Ovary (tissue), 9 donors: ENCODE measurements around the gene FLNC. TPM values are rescaled to one million over a fixed set of nuclear protein-coding genes. Genes with fewer than 3 reads are reported as not detected.
A peak's percentile ranks its signal among the peaks of the same experiment; 100 is the strongest.

Experiments used
- DNase-seq, 5 donors: peaks; one replicate each; pipeline ENCODE4 v3.0.0-alpha.2; 2019 to 2020
- H3K27ac ChIP-seq, 2 donors: fragments of 200-600 bp; one replicate each; pipeline versions ENCODE4 v1.5.1 to v1.8.0; 2019 to 2022
- H3K27me3 ChIP-seq: fragments of 200-600 bp; one replicate; pipeline ENCODE4 v1.8.0; 2022
- H3K36me3 ChIP-seq: fragments of 200-600 bp; sonication (generic); one replicate; pipeline ENCODE4 v1.5.1; 2019
- H3K4me1 ChIP-seq: one replicate; pipeline ENCODE4 v1.8.1; 2013; ENCODE audit warnings: mild to moderate bottlenecking, moderate library complexity; ENCODE audit not compliant: insufficient read depth
- H3K4me3 ChIP-seq: fragments of 200-600 bp; sonication (generic); one replicate; pipeline ENCODE4 v1.5.1; 2017
- H3K9me3 ChIP-seq, 2 donors: fragments of 200-600 bp in 1 of 2; sonication (generic) in 1 of 2; one replicate each; pipeline versions ENCODE4 v1.5.1 to v1.8.1; 2013 to 2019; ENCODE audit warnings: mild to moderate bottlenecking in 1 of 2, moderate library complexity in 1 of 2
- CTCF ChIP-seq, 3 donors: fragments of 450-650 bp in 2 of 3; fragments of 200-600 bp in 1 of 3; IDR thresholded peaks; one replicate each; pipeline versions ENCODE4 v1.5.1 to v1.8.0; 2016 to 2022; ENCODE audit warnings: antibody characterized with exemption in 3 of 3, mild to moderate bottlenecking in 1 of 3
- EP300 ChIP-seq: sonication (generic); formaldehyde crosslinking; IDR thresholded peaks from one replicate; pipeline ENCODE4 v1.6.1; 2017; ENCODE audit warnings: antibody characterized with exemption
- POLR2A ChIP-seq: fragments of 450-650 bp; IDR thresholded peaks from one replicate; pipeline ENCODE4 v1.6.1; 2017; ENCODE audit warnings: antibody characterized with exemption, mild to moderate bottlenecking, moderate library complexity
- WGBS, 3 donors: extraction: QIAGEN DNeasy Blood & Tissue Kit in 1 of 3; methylation state at CpG; one replicate each; pipeline versions ENCODE4 v1.1.5 to v1.1.7; 2013 to 2017; 5-methylcytosine and 5-hydroxymethylcytosine counted together
- intact Hi-C, 4 donors: fragments of 100-400 bp; cut with DNase I; formaldehyde crosslinking; loops; one replicate each; pipeline versions ENCODE4 v1.11.0 to v1.15.1; 2022 to 2023
- polyA plus RNA-seq, 2 donors: library from polyadenylated mRNA; stranded (reverse); fragments of 200-250 nt in 1 of 2; fragments of 350-450 nt in 1 of 2; fragmentation: Illumina TruSeq in 1 of 2; extraction: RNeasy Lipid Tissue Mini Kit (QIAGEN cat#74804) in 1 of 2; gene quantifications; one replicate each; pipeline ENCODE4 v1.2.3, GENCODE V29; 2013 to 2014
- total RNA-seq, 7 donors: library from RNA; depleted of rRNA in 2 of 7; stranded (reverse); fragments of >200 nt in 2 of 7; fragmentation: NEBNext Ultra II Directional in 3 of 7; extraction: Animal tissue kit (Norgen Biotek cat#: 25700) in 3 of 7; gene quantifications; one replicate each; pipeline versions ENCODE4 v1.1.0 to v1.2.4, GENCODE V29; 2016 to 2023
- donor health status: DM: no; HTN: no; CAD: no; lungs with moderate emphysema.
- donor health status: DM: no; HTN: no; CAD: no.
- donor health status: Bipolar disorder and iron deficiency.
- donor health status: DM: yes; HTN: yes; CAD: no.
- donor health status: DM: no; HTN: no; CAD: no.
- donor health status: DM: yes; HTN: yes; CAD: no.

Gene FLNC
- total and polyA plus RNA-seq, 9 donors, result 6.5 to 51.2 (median 16.4) TPM

GRCh38 chr7:128818694-128819093 lies 11.5 kb upstream of the FLNC start:
- Histone ChIP-seq H3K9me3 (no peaks in the 10 kb centered on the region), H3K27ac (no peak overlapping the region), H3K36me3 (no peaks in the 10 kb centered on the region), H3K27me3 (no peaks in the 10 kb centered on the region), H3K4me1 (no peaks in the 10 kb centered on the region), H3K4me3 (no peak overlapping the region)
- DNase-seq, result no peak
- WGBS, 3 donors, result 61 to 76% (median 66%) methylated on average over 3 of the region's 3 CpGs
- intact Hi-C loops, result no loop called here
- no peak for TF ChIP-seq EP300
- TF ChIP-seq CTCF (IDR thresholded peaks at IDR 0.05), result no peak
- no peak for TF ChIP-seq POLR2A

GRCh38 chr7:128821724-128822123 lies 8.5 kb upstream of the FLNC start:
- no peak overlapping the region for H3K4me3 ChIP-seq
- no peaks in the 10 kb centered on the region for H3K36me3 ChIP-seq
- no peaks in the 10 kb centered on the region for H3K9me3 ChIP-seq
- WGBS, 3 donors, result 86 to 95% (median 93%) methylated on average over 4 of the region's 4 CpGs
- no peak overlapping the region for H3K27ac ChIP-seq
- TF ChIP-seq EP300 (no peak), CTCF (IDR thresholded peaks at IDR 0.05) (no peak), POLR2A (no peak)
- DNase-seq, result no peak
- H3K27me3 ChIP-seq, result no peaks in the 10 kb centered on the region
- intact Hi-C loops, result no loop called here
- H3K4me1 ChIP-seq, result no peaks in the 10 kb centered on the region

- Histone ChIP-seq H3K27ac (no peak overlapping the region), H3K4me1 (peaks cover 6% of the 10 kb centered on the region), H3K9me3 (no peaks in the 10 kb centered on the region), H3K27me3 (no peaks in the 10 kb centered on the region), H3K4me3 (no peak overlapping the region), H3K36me3 (no peaks in the 10 kb centered on the region)
- no peak for DNase-seq
- 74 to 79% (median 75%) methylated on average over 4 of the region's 4 CpGs for WGBS, 3 donors
- no peak for TF ChIP-seq POLR2A
- intact Hi-C loops, result no loop called here
Measured at GRCh38 chr7:128826512-128826911, 3.7 kb upstream of the FLNC start.

GRCh38 chr7:128826916-128827247 lies 3.3 kb upstream of the FLNC start:
- WGBS, 3 donors, result 86 to 90% (median 89%) methylated on average over 1 of the region's 1 CpG
- peaks cover 10% of the 10 kb centered on the region for H3K4me1 ChIP-seq
- H3K9me3 ChIP-seq, result no peaks in the 10 kb centered on the region
- no peak overlapping the region for H3K27ac ChIP-seq
- TF ChIP-seq POLR2A, result no peak
- no peak for TF ChIP-seq CTCF (IDR thresholded peaks at IDR 0.05)
- no peak for TF ChIP-seq EP300
- no peak for DNase-seq
- intact Hi-C loops, result no loop called here
- no peak overlapping the region for H3K4me3 ChIP-seq
- H3K27me3 ChIP-seq, result no peaks in the 10 kb centered on the region
- H3K36me3 ChIP-seq, result no peaks in the 10 kb centered on the region

- TF ChIP-seq POLR2A, result no peak
- no peak for TF ChIP-seq CTCF (IDR thresholded peaks at IDR 0.05)
- TF ChIP-seq EP300, result no peak
- WGBS, 3 donors, result 80 to 83% (median 81%) methylated on average over 17 of the region's 17 CpGs
- H3K4me1 ChIP-seq, result peaks cover 13% of the 10 kb centered on the region
- H3K36me3 ChIP-seq, result no peaks in the 10 kb centered on the region
- H3K9me3 ChIP-seq, result no peaks in the 10 kb centered on the region
- intact Hi-C loops, result no loop called here
- peak in 1 of 5 donors; percentile 20 for DNase-seq
- no peak overlapping the region for H3K4me3 ChIP-seq
- H3K27ac ChIP-seq, result no peak overlapping the region
- H3K27me3 ChIP-seq, result no peaks in the 10 kb centered on the region
Measured at GRCh38 chr7:128827248-128827958, 2.8 kb upstream of the FLNC start.
